ENCODE results near the gene DNAI7. TPM values are rescaled to one million over a fixed set of nuclear protein-coding genes. Genes with fewer than 3 reads are reported as not detected.

Gene DNAI7
- total RNA-seq, 1 experiment from 2014 or later: 0.52 TPM

- RAD21 ChIA-PET (ENCODE audit: low non-redundant PET in 1 of 2, low total read pairs in 2 of 2, uncharacterized antibody in 2 of 2, unreplicated experiment in 2 of 2): no interaction called here
These were observed 10.8 kb downstream of the DNAI7 start for GRCh38 chr12:25184132-25184531.

More at GRCh38 chr12:25184132-25184531, 10.8 kb downstream of the DNAI7 start:
- no peaks in the 10 kb centered on the region for H4K20me1 ChIP-seq (ENCODE audit: insufficient read depth)
- no peaks in the 10 kb centered on the region for H3K27me3 ChIP-seq (ENCODE audit: insufficient read depth, low read length)
- intact Hi-C loops (cut with micrococcal nuclease): no loop called here
- peaks cover 13 to 16% of the 10 kb centered on the region in 2 experiments for H3K4me1 ChIP-seq (ENCODE audit: control insufficient read depth in 1 of 2, insufficient read depth in 2 of 2, low read length in 2 of 2)
- H3K36me3 ChIP-seq (ENCODE audit: control insufficient read depth in 1 of 2, insufficient read depth in 2 of 2, low read length in 2 of 2): no peaks in the 10 kb centered on the region
- H3K9ac ChIP-seq (ENCODE audit: low read length): no peak overlapping the region
- ATAC-seq (no peak), DNase-seq (ENCODE audit: low read depth, low spot score) (no peak)
- no peak for TF ChIP-seq REST (IDR thresholded peaks at IDR 0.05; ENCODE audit: low read depth)
- no peak for TF ChIP-seq POLR2A (IDR thresholded peaks at IDR 0.05; ENCODE audit: borderline replicate concordance, extremely low read depth, insufficient read depth, insufficient read length)
- no peak for TF ChIP-seq ZBTB33 (IDR thresholded peaks at IDR 0.05; ENCODE audit: extremely low read depth, insufficient replicate concordance, low read length)
- TF ChIP-seq ATF3 (IDR thresholded peaks at IDR 0.05): no peak
- no peak for TF ChIP-seq POLR2AphosphoS5 (IDR thresholded peaks at IDR 0.05; ENCODE audit: low read depth, low read length)
- no peak for TF ChIP-seq ZNF274 (IDR thresholded peaks at IDR 0.05; ENCODE audit: low read depth, low read length)
- TF ChIP-seq JUND (IDR thresholded peaks at IDR 0.05): no peak
- no peak for TF ChIP-seq CBX3 (IDR thresholded peaks at IDR 0.05; ENCODE audit: low read depth)
- TF ChIP-seq EZH2phosphoT487 (IDR thresholded peaks at IDR 0.05; ENCODE audit: borderline replicate concordance): no peak
- TF ChIP-seq SRF (IDR thresholded peaks at IDR 0.05; ENCODE audit: low read depth): no peak
- H3K9me3 ChIP-seq (ENCODE audit: control insufficient read depth in 1 of 2, insufficient read depth in 1 of 2, low read depth in 1 of 2, low read length in 2 of 2): no peaks in the 10 kb centered on the region
- H3K4me2 ChIP-seq (ENCODE audit: low read length): no peak overlapping the region
- no peaks in the 10 kb centered on the region for H3K9me2 ChIP-seq (ENCODE audit: insufficient read depth)
- H2AFZ ChIP-seq (ENCODE audit: low read depth, low read length, poor library complexity, severe bottlenecking): no peak overlapping the region
- H3K27ac ChIP-seq (ENCODE audit: low read depth, low read length): no peak overlapping the region
- ChIA-PET POLR2A (interaction anchor here (0.7 kb wide), 1 partner anchor 208 kb away, joined by 3 read pairs; no protein-coding TSS in a partner anchor), CTCF (no interaction called here)
- no TSS peak for BruUV-seq (replicated peaks)
- H3K79me2 ChIP-seq (ENCODE audit: insufficient read depth, low read length): no peaks in the 10 kb centered on the region
- no peak overlapping the region for H3K4me3 ChIP-seq (replicated peaks in 1 of 2; ENCODE audit: low read depth in 1 of 2, low read length in 2 of 2)

Measured in HCT116 (cell line).